K562 (cell line): ENCODE measurements around the gene ZNF618. TPM values are rescaled to one million over a fixed set of nuclear protein-coding genes. Genes with fewer than 3 reads are reported as not detected.

Source experiments
- ATAC-seq: fragments of 200-7000 bp; cut with Tn5 transposase; 3 replicates; pipeline ENCODE4 v1.9.1; 2020; ENCODE audit warnings: moderate library complexity
- BruUV-seq: library from RNA; stranded (reverse); fragments of 400-500 nt; replicated peaks from 2 replicates; lab custom pipeline; 2021; lab: Mats Ljungman, UMichigan
- CTCF ChIA-PET: fragments of 300-600 bp; formaldehyde crosslinking; extraction: SDS; loops from one replicate; lab custom pipeline; 2021; ENCODE audit warnings: low intra/inter-chr PET ratio; lab: Yijun Ruan, JAX
- POLR2A ChIA-PET: fragments of 300-600, 350-650 bp; sonication (Branson Sonifier 250); formaldehyde crosslinking; extraction: SDS; loops from one replicate; lab custom pipeline; 2021; ENCODE audit warnings: antibody characterized with exemption, inconsistent platforms; lab: Yijun Ruan, JAX
- DNase-seq, 4 experiments: peaks; one replicate each; pipeline versions ENCODE4 v3.0.0 to v3.0.0-alpha.2; 2011 to 2018; ENCODE audit warnings: low spot score in 3 of 4, mixed read lengths in 3 of 4; ENCODE audit errors: extremely low read depth in 1 of 4
- FAIRE-seq: peaks from 2 replicates; lab custom pipeline; 2011; peaks lifted over from hg19 to GRCh38; lab: Jason Lieb, UNC
- H2AFZ ChIP-seq: 2 replicates; pipeline ENCODE4 v1.6.0; 2011; ENCODE audit warnings: low read depth, low read length, control low read depth, inconsistent platforms
- H3K27ac ChIP-seq: fragments of 200-600 bp; 3 replicates; pipeline ENCODE4 v1.8.0; 2011; ENCODE audit warnings: low read depth, mild to moderate bottlenecking, control low read depth, inconsistent platforms, low read length, moderate library complexity, mixed read lengths; ENCODE audit errors: extremely low read depth
- H3K27me3 ChIP-seq, 2 experiments: fragments of 300-600 bp in 1 of 2; 2 replicates in 1 of 2; 3 replicates in 1 of 2; pipeline versions ENCODE4 v1.6.0 to v1.8.0; 2011; ENCODE audit warnings: inconsistent platforms in 2 of 2, low read length in 2 of 2, mild to moderate bottlenecking in 1 of 2, mixed read lengths in 1 of 2, moderate library complexity in 1 of 2; ENCODE audit not compliant: control insufficient read depth in 2 of 2, insufficient read depth in 2 of 2
- H3K36me3 ChIP-seq: fragments of 300-600 bp; 3 replicates; pipeline ENCODE4 v1.8.0; 2011; ENCODE audit warnings: mild to moderate bottlenecking, low read length, inconsistent platforms; ENCODE audit not compliant: control insufficient read depth, insufficient read depth
- H3K4me1 ChIP-seq, 2 experiments: fragments of 200-600 bp in 1 of 2; replicated peaks in 1 of 2; 2 replicates in 1 of 2; 3 replicates in 1 of 2; pipeline versions ENCODE4 v1.5.1 to v1.8.0; 2011; ENCODE audit warnings: inconsistent platforms in 2 of 2, low read length in 2 of 2, mild to moderate bottlenecking in 1 of 2, mixed read lengths in 1 of 2, moderate library complexity in 1 of 2; ENCODE audit not compliant: control insufficient read depth in 2 of 2, insufficient read depth in 2 of 2
- H3K4me2 ChIP-seq: 2 replicates; pipeline ENCODE4 v1.6.1; 2011; ENCODE audit warnings: low read length, control low read depth, inconsistent platforms, mixed read lengths; ENCODE audit not compliant: insufficient read depth
- H3K4me3 ChIP-seq: fragments of 200-600 bp; sonication (generic), shearing (Covaris generic); 2 replicates; pipeline ENCODE4 v1.5.1; 2016; ENCODE audit warnings: control low read depth, inconsistent platforms
- H3K79me2 ChIP-seq: fragments of 200-600 bp; 3 replicates; pipeline ENCODE4 v1.8.0; 2011; ENCODE audit warnings: low read length, inconsistent platforms; ENCODE audit not compliant: control insufficient read depth, insufficient read depth
- H3K9ac ChIP-seq, 2 experiments: 2 replicates each; pipeline versions ENCODE4 v1.6.0 to v1.6.1; 2011; ENCODE audit warnings: low read depth in 2 of 2, low read length in 2 of 2, control low read depth in 1 of 2, inconsistent platforms in 1 of 2, mild to moderate bottlenecking in 1 of 2, mixed read lengths in 1 of 2; ENCODE audit not compliant: insufficient read depth in 1 of 2
- H3K9me1 ChIP-seq: one replicate; pipeline ENCODE4 v1.6.0; 2011; ENCODE audit warnings: inconsistent platforms, mild to moderate bottlenecking, low read length, moderate library complexity; ENCODE audit not compliant: control insufficient read depth, insufficient read depth
- H3K9me3 ChIP-seq: replicated peaks from 2 replicates; pipeline ENCODE4 v1.5.1; 2011; ENCODE audit warnings: low read depth, low read length, inconsistent platforms; ENCODE audit not compliant: control insufficient read depth, insufficient read depth
- H4K20me1 ChIP-seq: replicated peaks from 2 replicates; pipeline ENCODE4 v1.6.1; 2011; ENCODE audit warnings: low read length, inconsistent platforms, mixed read lengths; ENCODE audit not compliant: control insufficient read depth, insufficient read depth
- CBX1 ChIP-seq: sonication (generic); IDR thresholded peaks from 2 replicates; pipeline ENCODE4 v1.6.1; 2016; ENCODE audit warnings: antibody characterized with exemption, low read depth, mild to moderate bottlenecking
- CREB1 ChIP-seq, 2 experiments: sonication (generic) in 1 of 2; formaldehyde crosslinking in 1 of 2; IDR thresholded peaks; 2 replicates each; pipeline versions ENCODE4 v1.6.1 to v1.8.0; 2012 to 2022; ENCODE audit warnings: inconsistent platforms in 1 of 2, mild to moderate bottlenecking in 1 of 2, missing genetic modification reagents in 1 of 2, moderate library complexity in 1 of 2
- EWSR1 ChIP-seq: fragments of 450-650 bp; IDR thresholded peaks from 2 replicates; pipeline ENCODE4 v1.6.1; 2018; ENCODE audit warnings: borderline replicate concordance, mild to moderate bottlenecking, low read depth, moderate library complexity; ENCODE audit not compliant: partially characterized antibody
- HDAC3 ChIP-seq: fragments of 450-650 bp; IDR thresholded peaks from 2 replicates; pipeline ENCODE4 v1.6.1; 2018; ENCODE audit warnings: borderline replicate concordance, mild to moderate bottlenecking, moderate library complexity; ENCODE audit not compliant: partially characterized antibody
- RB1 ChIP-seq: fragments of 450-650 bp; IDR thresholded peaks from 2 replicates; pipeline ENCODE4 v1.6.1; 2017; ENCODE audit warnings: low read depth, mild to moderate bottlenecking
- REST ChIP-seq, 2 experiments: fragments of 450-650 bp; formaldehyde crosslinking in 1 of 2; IDR thresholded peaks; 2 replicates each; pipeline versions ENCODE4 v1.4.0 to v1.6.1; 2014 to 2020; ENCODE audit warnings: mild to moderate bottlenecking in 2 of 2, borderline replicate concordance in 1 of 2, low read depth in 1 of 2
- SREBF1 ChIP-seq: fragments of 150-350 bp; IDR thresholded peaks from 2 replicates; pipeline ENCODE4 v1.6.1; 2014; ENCODE audit warnings: antibody characterized with exemption, low read depth, low read length, borderline replicate concordance
- THAP7 ChIP-seq: fragments of 250-450 bp; sonication (Bioruptor Pico); IDR thresholded peaks from 2 replicates; pipeline ENCODE4 v1.5.0; 2021
- ZBTB5 ChIP-seq: fragments of 450-650 bp; IDR thresholded peaks from 2 replicates; pipeline ENCODE4 v1.6.1; 2017; ENCODE audit warnings: antibody characterized with exemption
- ZNF707 ChIP-seq: fragments of 250-450 bp; sonication (Bioruptor Pico); conservative IDR thresholded peaks from 2 replicates; pipeline ENCODE4 v1.8.0; 2022; ENCODE audit warnings: inconsistent platforms, mild to moderate bottlenecking, moderate library complexity
- in situ Hi-C: fragments of 300-500 bp; cut with MboI; formaldehyde crosslinking; loops from 4 replicates; pipeline ENCODE4 v1.15.0; 2018; ENCODE audit warnings: inconsistent platforms, mixed read lengths
- intact Hi-C: fragments of 100-400 bp; cut with micrococcal nuclease; formaldehyde crosslinking; loops from 2 replicates; pipeline ENCODE4 v1.14.2; 2022
- polyA plus RNA-seq, 8 experiments: library from polyadenylated mRNA; depleted of rRNA in 4 of 8; stranded (reverse) in 5 of 8; unstranded in 3 of 8; fragments of >200 nt; fragmentation: Nextera tagmentation in 2 of 8; fragmentation: Illumina TruSeq in 1 of 8; extraction: Ambion mirVana in 2 of 8; extraction: Trizol in 1 of 8; gene quantifications; 2 replicates each; pipeline versions ENCODE4 v1.2.1 to v1.2.3, GENCODE V29; 2011 to 2014; ENCODE audit warnings: inconsistent platforms in 1 of 8, missing spikeins in 1 of 8
- total RNA-seq, 7 experiments: library from RNA; depleted of rRNA in 6 of 7; stranded (reverse); fragments of >200 nt in 6 of 7; fragmentation: Illumina TruSeq in 2 of 7; extraction: Trizol in 2 of 7; gene quantifications; 2 replicates each; pipeline versions ENCODE4 v1.2.1 to v1.2.3, GENCODE V29; 2011 to 2021; ENCODE audit warnings: low replicate concordance in 1 of 7

ZNF618 gene
- total and polyA plus RNA-seq, 9 of the 15 experiments (the other 6 are each of a cell fraction or from before 2014, with no cell fraction given) = 0.08 to 13.7 (median 3.4) TPM

GRCh38 chr9:113896713-113897112 is 20.6 kb downstream of the ZNF618 start:
- Histone ChIP-seq H2AFZ (no peak overlapping the region), H4K20me1 (no peaks in the 10 kb centered on the region), H3K9me3 (no peaks in the 10 kb centered on the region), H3K36me3 (no peaks in the 10 kb centered on the region), H3K27me3 (peaks cover 0 to 18% of the 10 kb centered on the region in 2 experiments; a peak in 3 of 5 replicates), H3K9me1 (no peaks in the 10 kb centered on the region), H3K79me2 (0 out of 3 replicates have a peak, but pooled peaks cover 3% of the 10 kb centered on the region), H3K4me1 (no peaks in the 10 kb centered on the region), H3K9ac (no peak overlapping the region), H3K27ac (no peak overlapping the region), H3K4me3 (no peak overlapping the region), H3K4me2 (no peak overlapping the region)
- CTCF ChIA-PET = no interaction called here
- DNase-seq = no peak
- intact Hi-C loops (no loop called here), in situ Hi-C loops (no loop called here)
- POLR2A ChIA-PET = no interaction called here
- no TSS peak for BruUV-seq
- ATAC-seq = no peak
- no peak for FAIRE-seq
- no peak for TF ChIP-seq HDAC3
- no peak for TF ChIP-seq EWSR1
- no peak for TF ChIP-seq CREB1 (IDR thresholded peaks at IDR 0.05)
- no peak for TF ChIP-seq CREB1 (CRISPR knock-in tag; IDR thresholded peaks at IDR 0.05)
- no peak for TF ChIP-seq RB1
- TF ChIP-seq SREBF1 = no peak
- TF ChIP-seq THAP7 (CRISPR knock-in tag) = no peak
- no peak for TF ChIP-seq CBX1
- no peak for TF ChIP-seq ZBTB5
- TF ChIP-seq ZNF707 (CRISPR knock-in tag) = no peak
- TF ChIP-seq REST (IDR thresholded peaks at IDR 0.05; ENCODE audit: borderline replicate concordance) = no peak
- no peak for TF ChIP-seq REST (CRISPR knock-in tag; IDR thresholded peaks at IDR 0.05; ENCODE audit: low read depth)
